Measurements from ENCODE around the gene ADCY7. TPM values are rescaled to one million over a fixed set of nuclear protein-coding genes. Genes with fewer than 3 reads are reported as not detected.
A peak's percentile ranks its signal among the peaks of the same experiment; 100 is the strongest.

ADCY7 gene
- total and polyA plus RNA-seq, 9 of the 15 experiments (the other 6 are each of a cell fraction or from before 2014, with no cell fraction given) = 2.3 to 108 (median 28.6) TPM

DNA sequence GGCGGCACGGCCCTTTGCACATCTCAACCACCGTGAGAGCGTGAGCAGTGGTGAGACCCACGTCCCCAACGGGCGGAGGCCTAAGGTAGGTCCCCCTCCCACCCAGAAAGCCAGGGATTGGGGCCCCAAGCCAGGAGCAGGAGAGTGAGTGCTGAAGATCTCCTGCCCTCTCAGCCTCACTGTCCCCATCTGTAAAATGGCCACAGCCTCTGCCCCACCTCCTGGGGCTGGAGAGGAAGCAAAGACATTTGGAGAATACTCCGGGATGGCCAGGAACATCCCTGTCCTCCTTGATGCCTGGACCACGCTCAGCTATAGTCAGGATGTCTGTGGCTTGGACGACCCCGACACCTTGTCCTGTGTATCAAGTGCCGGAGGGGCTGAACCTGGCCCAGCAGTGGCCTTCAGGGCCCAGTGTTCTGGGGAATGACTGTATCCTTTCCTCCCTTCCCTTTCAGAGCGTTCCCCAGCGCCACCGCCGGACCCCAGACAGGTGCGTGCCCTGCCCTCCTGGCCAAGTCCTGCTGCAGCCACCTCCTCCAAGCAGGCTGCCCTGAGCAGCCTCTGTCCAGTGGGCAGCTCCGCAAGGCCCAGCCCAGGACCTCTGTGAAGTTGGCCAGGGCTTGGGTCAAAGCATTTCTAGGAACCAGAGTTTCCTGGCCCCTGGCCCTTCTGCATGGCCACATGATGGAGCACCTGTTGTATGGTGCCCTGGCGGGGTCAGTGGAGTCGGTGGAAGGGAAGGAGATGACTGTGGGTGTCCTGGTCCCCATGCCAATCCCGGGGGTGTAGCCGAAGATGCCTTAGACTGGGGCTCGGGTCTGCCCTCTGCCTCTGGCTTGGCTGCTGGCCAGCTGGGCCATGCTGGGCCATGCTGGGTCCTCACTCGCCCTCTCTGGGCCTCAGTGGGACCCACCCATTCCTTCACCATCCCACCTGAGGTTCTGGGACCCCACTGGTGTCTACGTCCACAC lies 38.4 kb downstream of the ADCY7 start:
- peaks cover 2% of the 10 kb centered on the region for H3K9me1 ChIP-seq (ENCODE audit: control insufficient read depth, insufficient read depth, low read length)
- BruUV-seq (replicated peaks) = no TSS peak
- H3K36me3 ChIP-seq (ENCODE audit: control insufficient read depth, insufficient read depth, low read length) = peaks cover 91% of the 10 kb centered on the region; the same call in 2 of the 3 replicates
- intact Hi-C loops (cut with micrococcal nuclease) (no loop called here), in situ Hi-C loops (cut with MboI) (no loop called here)
- H3K79me2 ChIP-seq (ENCODE audit: control insufficient read depth, insufficient read depth, low read length) = no peaks in the 10 kb centered on the region
- peaks cover under 1% of the 10 kb centered on the region; the same call in 1 of the 2 replicates for H4K20me1 ChIP-seq (replicated peaks; ENCODE audit: control insufficient read depth, insufficient read depth, low read length)
- no peak overlapping the region for H3K27ac ChIP-seq (ENCODE audit: extremely low read depth, low read depth, low read length)
- whole genome bisulfite sequencing (ENCODE audit: insufficient coverage, low coverage, missing lambda C conversion rate) = 94% methylated on average over 15 of the region's 25 CpGs
- no peak overlapping the region for H3K4me2 ChIP-seq (ENCODE audit: insufficient read depth, low read length)
- no peak overlapping the region for H2AFZ ChIP-seq (ENCODE audit: low read depth, low read length)
- ChIA-PET CTCF (ENCODE audit: low intra/inter-chr PET ratio) (no interaction called here), POLR2A (interaction anchor here (0.6 to 0.9 kb wide), 3 partner anchors 52 to 379 kb away, joined by 3 to 4 read pairs (median 3); no protein-coding TSS in a partner anchor)
- no peak overlapping the region for H3K4me3 ChIP-seq
- no peak for FAIRE-seq
- H3K9ac ChIP-seq (ENCODE audit: insufficient read depth in 1 of 2, low read depth in 2 of 2, low read length in 2 of 2) = peak overlapping the region in 1 of 2 experiments; percentile 26; a peak in 1 of 4 replicates
- ATAC-seq = no peak
- peaks cover 0 to 48% of the 10 kb centered on the region in 2 experiments; a peak in 2 of 5 replicates for H3K4me1 ChIP-seq (replicated peaks in 1 of 2; ENCODE audit: control insufficient read depth in 2 of 2, insufficient read depth in 2 of 2, low read length in 2 of 2)
- no peak for DNase-seq (ENCODE audit: extremely low read depth in 1 of 4, low spot score in 3 of 4)
- H3K9me3 ChIP-seq (replicated peaks; ENCODE audit: control insufficient read depth, insufficient read depth, low read depth, low read length) = no peaks in the 10 kb centered on the region
- TF ChIP-seq ZFP36 (IDR thresholded peaks at IDR 0.05; ENCODE audit: low read depth, low read length, partially characterized antibody) (peak; percentile 34), NFIC (IDR thresholded peaks at IDR 0.05) (peak; percentile 78)
- TF ChIP-seq, protein P1, sequence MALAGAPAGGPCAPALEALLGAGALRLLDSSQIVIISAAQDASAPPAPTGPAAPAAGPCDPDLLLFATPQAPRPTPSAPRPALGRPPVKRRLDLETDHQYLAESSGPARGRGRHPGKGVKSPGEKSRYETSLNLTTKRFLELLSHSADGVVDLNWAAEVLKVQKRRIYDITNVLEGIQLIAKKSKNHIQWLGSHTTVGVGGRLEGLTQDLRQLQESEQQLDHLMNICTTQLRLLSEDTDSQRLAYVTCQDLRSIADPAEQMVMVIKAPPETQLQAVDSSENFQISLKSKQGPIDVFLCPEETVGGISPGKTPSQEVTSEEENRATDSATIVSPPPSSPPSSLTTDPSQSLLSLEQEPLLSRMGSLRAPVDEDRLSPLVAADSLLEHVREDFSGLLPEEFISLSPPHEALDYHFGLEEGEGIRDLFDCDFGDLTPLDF (CRISPR knock-in tag; IDR thresholded peaks at IDR 0.05) = no peak
- no peaks in the 10 kb centered on the region for H3K27me3 ChIP-seq (ENCODE audit: control insufficient read depth in 2 of 2, insufficient read depth in 2 of 2, low read length in 2 of 2)
